Lower leg skin (tissue), 4 donors: ENCODE results near the gene RNASE7. TPM values are rescaled to one million over a fixed set of nuclear protein-coding genes. Genes with fewer than 3 reads are reported as not detected.

Source experiments
- DNase-seq, 2 donors: peaks; one replicate each; pipeline ENCODE4 v3.0.0-alpha.2; 2019; ENCODE audit warnings: low spot score in 2 of 2
- H3K4me3 ChIP-seq: fragments of 200-600 bp; sonication (generic); 2 replicates; pipeline ENCODE4 v1.5.1; 2017; ENCODE audit warnings: mild to moderate bottlenecking, low read depth; ENCODE audit not compliant: poor library complexity, severe bottlenecking
- CTCF ChIP-seq, 3 donors: fragments of 450-650 bp; IDR thresholded peaks; one replicate each; pipeline ENCODE4 v1.5.1; 2016; ENCODE audit warnings: antibody characterized with exemption in 3 of 3, mild to moderate bottlenecking in 3 of 3, moderate library complexity in 2 of 3
- POLR2A ChIP-seq, 2 donors: fragments of 450-650 bp; IDR thresholded peaks; one replicate each; pipeline ENCODE4 v1.6.1; 2016 to 2017; ENCODE audit warnings: antibody characterized with exemption in 2 of 2, mild to moderate bottlenecking in 1 of 2, moderate library complexity in 1 of 2
- WGBS, 2 donors: methylation state at CpG; one replicate each; pipeline ENCODE4 v1.1.5; 2018; 5-methylcytosine and 5-hydroxymethylcytosine counted together
- intact Hi-C: fragments of 100-400 bp; cut with DNase I; formaldehyde crosslinking; loops from one replicate; pipeline ENCODE4 v1.15.0; 2023; ENCODE audit warnings: low total_unique reads
- total RNA-seq, 4 donors: library from RNA; depleted of rRNA; stranded (reverse); fragments of >200 nt; gene quantifications; one replicate each; pipeline ENCODE4 v1.1.0, GENCODE V29; 2016

Gene RNASE7
- total RNA-seq, 4 donors from 2014 or later: 34.1 to 83.3 (median 47.8) TPM

- TF ChIP-seq POLR2A (IDR thresholded peaks at IDR 0.05) (no peak), CTCF (IDR thresholded peaks at IDR 0.05) (no peak)
- H3K4me3 ChIP-seq: peak overlapping the region; percentile 41
- intact Hi-C loops: no loop called here
- peak in 1 of 2 donors; percentile 85 for DNase-seq
- WGBS, 2 donors: 25 to 30% methylated on average over 17 of the region's 17 CpGs
These were observed 18.2 kb upstream of the RNASE7 start for GRCh38 chr14:21023817-21024584.

- intact Hi-C loops: no loop called here
- peak; percentile 79 to 96 for DNase-seq
- peak within 1 kb of the TSS; percentile 41 for H3K4me3 ChIP-seq
- WGBS, 2 donors: 0% methylated on average over 45 to 53 of the region's 72 CpGs
- TF ChIP-seq POLR2A (IDR thresholded peaks at IDR 0.05) (no peak), CTCF (IDR thresholded peaks at IDR 0.05) (no peak)
These were observed 17.4 kb upstream of the RNASE7 start, which contains the start of gene NDRG2 for GRCh38 chr14:21024585-21025370. Gene NDRG2 (minus strand): TSS chr14:21025061. CDS start chr14:21023315, 1,746 bp downstream.

GRCh38 chr14:21025371-21026273 is 16.5 kb upstream of the RNASE7 start:
- peak; percentile 68 to 93 for DNase-seq
- no peak for TF ChIP-seq CTCF (IDR thresholded peaks at IDR 0.05)
- TF ChIP-seq POLR2A (IDR thresholded peaks at IDR 0.05): no peak
- H3K4me3 ChIP-seq: peak overlapping the region; percentile 41
- intact Hi-C loops: no loop called here
- WGBS, 2 donors: 7 to 8% methylated on average over 47 to 51 of the region's 58 CpGs

- intact Hi-C loops: no loop called here
- no peak overlapping the region for H3K4me3 ChIP-seq
- 55% methylated on average over 7 of the region's 7 CpGs for WGBS, 2 donors
- peak in 1 of 2 donors; percentile 87 for DNase-seq
- TF ChIP-seq CTCF (IDR thresholded peaks at IDR 0.05) (no peak), POLR2A (IDR thresholded peaks at IDR 0.05) (no peak)
These were observed 15.7 kb upstream of the RNASE7 start for GRCh38 chr14:21026274-21026987.

- DNase-seq: peak in 1 of 2 donors; percentile 81
- TF ChIP-seq POLR2A (IDR thresholded peaks at IDR 0.05) (no peak), CTCF (IDR thresholded peaks at IDR 0.05) (no peak)
- no peak overlapping the region for H3K4me3 ChIP-seq
- 56 to 65% methylated on average over 3 of the region's 3 CpGs for WGBS, 2 donors
- intact Hi-C loops: no loop called here
These were observed 15.2 kb upstream of the RNASE7 start for GRCh38 chr14:21026988-21027315.
